H1 (cell line): ENCODE data around the gene OR6C70.

Source experiments
- CTCF ChIP-seq, 3 experiments: IDR thresholded peaks; 1 replicate in 2 of 3; 2 replicates in 1 of 3; pipeline versions ENCODE4 v1.5.1 to v1.6.1; 2011; ENCODE audit warnings: low read length in 3 of 3, mild to moderate bottlenecking in 3 of 3, inconsistent platforms in 2 of 3, low read depth in 1 of 3, moderate library complexity in 1 of 3; ENCODE audit not compliant: insufficient read depth in 1 of 3; ENCODE audit errors: control extremely low read depth in 1 of 3
- POLR2A ChIP-seq, 2 experiments: IDR thresholded peaks; 1 replicate in 1 of 2; 2 replicates in 1 of 2; pipeline ENCODE4 v1.6.1; 2011; ENCODE audit warnings: low read depth in 2 of 2, low read length in 2 of 2, mild to moderate bottlenecking in 2 of 2; ENCODE audit errors: control extremely low read depth in 1 of 2
- POLR2AphosphoS5 ChIP-seq: IDR thresholded peaks from 2 replicates; pipeline ENCODE4 v1.6.1; 2011; ENCODE audit warnings: low read depth, low read length
- SIX5 ChIP-seq: IDR thresholded peaks from 2 replicates; pipeline ENCODE4 v1.6.1; 2011; ENCODE audit warnings: mild to moderate bottlenecking, low read depth, low read length

GRCh38 chr12:55420307-55420962 lies 49.5 kb downstream of the OR6C70 start:
- TF ChIP-seq POLR2A (IDR thresholded peaks at IDR 0.05; ENCODE audit: control extremely low read depth in 1 of 2, low read depth in 2 of 2, low read length in 2 of 2) (no peak), CTCF (IDR thresholded peaks at IDR 0.05; ENCODE audit: control extremely low read depth in 1 of 3, insufficient read depth in 1 of 3, low read depth in 1 of 3, low read length in 3 of 3) (no peak), POLR2AphosphoS5 (no peak), SIX5 (no peak)
